ENCODE results near the gene HSPA8.
A peak's percentile ranks its signal among the peaks of the same experiment; 100 is the strongest.

- TF ChIP-seq, protein P1, sequence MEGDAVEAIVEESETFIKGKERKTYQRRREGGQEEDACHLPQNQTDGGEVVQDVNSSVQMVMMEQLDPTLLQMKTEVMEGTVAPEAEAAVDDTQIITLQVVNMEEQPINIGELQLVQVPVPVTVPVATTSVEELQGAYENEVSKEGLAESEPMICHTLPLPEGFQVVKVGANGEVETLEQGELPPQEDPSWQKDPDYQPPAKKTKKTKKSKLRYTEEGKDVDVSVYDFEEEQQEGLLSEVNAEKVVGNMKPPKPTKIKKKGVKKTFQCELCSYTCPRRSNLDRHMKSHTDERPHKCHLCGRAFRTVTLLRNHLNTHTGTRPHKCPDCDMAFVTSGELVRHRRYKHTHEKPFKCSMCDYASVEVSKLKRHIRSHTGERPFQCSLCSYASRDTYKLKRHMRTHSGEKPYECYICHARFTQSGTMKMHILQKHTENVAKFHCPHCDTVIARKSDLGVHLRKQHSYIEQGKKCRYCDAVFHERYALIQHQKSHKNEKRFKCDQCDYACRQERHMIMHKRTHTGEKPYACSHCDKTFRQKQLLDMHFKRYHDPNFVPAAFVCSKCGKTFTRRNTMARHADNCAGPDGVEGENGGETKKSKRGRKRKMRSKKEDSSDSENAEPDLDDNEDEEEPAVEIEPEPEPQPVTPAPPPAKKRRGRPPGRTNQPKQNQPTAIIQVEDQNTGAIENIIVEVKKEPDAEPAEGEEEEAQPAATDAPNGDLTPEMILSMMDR (IDR thresholded peaks at IDR 0.05; ENCODE audit: control extremely low read depth in 1 of 3, insufficient read depth in 1 of 3, low read depth in 1 of 3, low read length in 3 of 3), result no peak
- TF ChIP-seq POLR2AphosphoS5 (IDR thresholded peaks at IDR 0.05; ENCODE audit: low read depth, low read length), result peak; percentile 83
- TF ChIP-seq CBX8 (IDR thresholded peaks at IDR 0.05; ENCODE audit: borderline replicate concordance, low read depth, low read length), result no peak
- no peak for TF ChIP-seq JUN (IDR thresholded peaks at IDR 0.05; ENCODE audit: low read depth, low read length)
- 0 out of 2 replicates have a peak, but pooled peaks have one; percentile 45 for TF ChIP-seq BACH1 (IDR thresholded peaks at IDR 0.05; ENCODE audit: low read length)
- no peak for TF ChIP-seq RXRA (IDR thresholded peaks at IDR 0.05; ENCODE audit: insufficient read depth, low read depth, low read length)
- peak; percentile 22; the same call in 1 of the 2 replicates for TF ChIP-seq ATF2 (IDR thresholded peaks at IDR 0.05; ENCODE audit: low read length)
- peak; percentile 54 to 58; a peak in 2 of 3 replicates for TF ChIP-seq POLR2A (IDR thresholded peaks at IDR 0.05; ENCODE audit: control extremely low read depth in 1 of 2, low read depth in 2 of 2, low read length in 2 of 2)
- TF ChIP-seq, protein P2, sequence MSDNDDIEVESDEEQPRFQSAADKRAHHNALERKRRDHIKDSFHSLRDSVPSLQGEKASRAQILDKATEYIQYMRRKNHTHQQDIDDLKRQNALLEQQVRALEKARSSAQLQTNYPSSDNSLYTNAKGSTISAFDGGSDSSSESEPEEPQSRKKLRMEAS (IDR thresholded peaks at IDR 0.05), result peak; percentile 60
- TF ChIP-seq KDM4A (IDR thresholded peaks at IDR 0.05; ENCODE audit: low read depth, low read length, severe bottlenecking), result no peak
- TF ChIP-seq RNF2 (IDR thresholded peaks at IDR 0.05; ENCODE audit: borderline replicate concordance, low read depth, low read length, missing control alignments, poor library complexity, severe bottlenecking), result no peak
- TF ChIP-seq KDM1A (IDR thresholded peaks at IDR 0.05; ENCODE audit: borderline replicate concordance, low read length), result no peak
Observed at GRCh38 chr11:123062158-123062891, 389 bp upstream of the HSPA8 start.
